Left renal cortex interstitium (tissue), 4 donors: Measurements from ENCODE around the gene LIAS. TPM values are rescaled to one million over a fixed set of nuclear protein-coding genes. Genes with fewer than 3 reads are reported as not detected.
"Not testable (repeated sequence)": the region's sequence is repeated elsewhere in the genome, so short reads cannot be mapped to it uniquely, and the experiment has no call there.

ENCODE experiments used
- DNase-seq, 4 donors: peaks; one replicate each; pipeline ENCODE4 v3.0.0-alpha.2; 2013; ENCODE audit warnings: low read depth in 4 of 4, low spot score in 2 of 4, missing footprints in 1 of 4
- polyA plus RNA-seq, 4 donors: library from polyadenylated mRNA; unstranded; fragments of 120-200 nt; gene quantifications; one replicate each; pipeline ENCODE4 v1.2.1, GENCODE V29; 2013; ENCODE audit not compliant: insufficient read length in 4 of 4

LIAS gene
- polyA plus RNA-seq, 4 donors: 20.7 to 36.7 (median 26.1) TPM

DNA sequence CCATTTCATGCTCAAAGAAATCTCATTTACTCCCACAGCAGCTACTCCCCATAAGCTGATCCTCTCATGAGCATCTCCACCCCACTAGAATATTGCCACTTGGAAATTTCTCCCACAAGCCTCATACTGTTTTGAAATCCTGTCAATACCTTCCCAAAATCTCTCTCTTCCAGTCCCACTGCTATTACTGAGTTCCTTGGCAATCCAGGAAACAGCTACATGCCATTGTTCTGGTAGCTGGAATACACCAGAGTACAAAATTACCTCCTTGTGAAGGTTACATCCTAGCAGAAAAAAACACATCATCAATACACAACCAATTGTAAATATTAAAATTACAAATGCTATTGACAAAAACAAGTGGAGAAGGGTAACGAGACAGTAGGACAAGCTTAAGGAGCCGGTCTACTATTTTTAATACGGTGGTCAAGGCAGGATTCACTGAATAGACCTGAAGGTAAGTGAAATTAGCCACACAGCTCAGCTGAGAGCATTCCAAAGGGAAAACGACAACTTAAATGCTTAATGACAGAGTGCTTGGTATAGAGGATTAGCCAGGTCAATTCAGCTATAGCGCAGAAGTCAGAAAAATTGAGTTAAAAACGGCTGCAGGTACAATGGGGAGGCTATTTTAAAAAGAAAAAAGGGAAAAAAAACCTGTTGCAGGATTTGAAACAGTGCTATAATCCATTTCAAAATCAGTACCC lies 6.5 kb upstream of the LIAS start:
- DNase-seq: no peak

DNA sequence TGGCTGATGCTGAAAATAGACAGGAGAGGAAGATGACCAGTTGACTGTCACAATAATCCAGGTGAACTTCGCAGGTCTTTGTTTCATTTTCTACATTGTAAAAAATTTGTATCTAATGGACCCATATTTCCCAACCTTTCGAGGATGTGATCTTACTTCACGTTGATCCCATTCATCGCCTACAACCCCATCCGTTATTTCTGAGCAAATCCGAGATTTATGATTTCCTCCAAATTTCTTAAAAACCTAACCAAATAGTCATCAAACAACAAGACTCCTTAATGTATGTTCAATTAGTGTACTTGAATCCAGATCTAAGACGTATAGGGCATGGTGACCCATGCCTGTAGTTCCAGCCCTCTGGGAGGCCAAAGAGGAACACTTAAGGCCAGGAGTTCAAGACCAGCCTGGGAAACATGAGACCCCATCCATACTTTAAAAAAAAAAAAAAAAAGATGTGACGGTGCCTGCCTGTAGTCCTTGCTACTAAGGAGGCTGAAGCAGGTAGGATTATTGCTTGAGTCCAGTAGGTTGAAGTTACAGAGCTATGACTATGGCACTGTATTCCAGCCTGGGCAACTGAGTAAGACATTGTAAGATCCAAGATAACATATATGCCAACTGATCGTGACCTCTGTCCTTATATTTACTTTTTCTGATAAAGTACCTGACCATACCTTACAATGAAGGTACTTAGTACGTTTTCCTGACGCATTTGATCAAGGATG lies 5.8 kb upstream of the LIAS start:
- DNase-seq: no peak

DNA sequence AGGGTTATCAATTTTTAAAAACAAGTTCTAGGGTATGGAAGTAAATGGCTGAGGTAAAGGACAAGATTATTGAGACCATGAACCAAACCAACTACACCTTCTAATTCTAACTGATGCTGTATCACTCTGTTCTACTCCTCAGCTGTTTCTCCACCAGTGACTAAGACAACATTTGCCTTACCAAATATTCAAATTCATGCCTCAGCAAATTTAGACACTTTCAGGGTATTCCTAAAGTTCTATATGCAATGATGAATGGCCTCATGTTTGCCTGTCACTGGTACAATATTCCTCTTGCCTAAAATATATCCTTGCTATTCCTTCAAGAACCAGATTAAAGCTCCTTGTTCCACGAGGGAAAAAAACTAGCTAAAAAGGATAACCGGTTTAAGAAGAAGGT lies 5.1 kb upstream of the LIAS start:
- DNase-seq: no peak

GRCh38 chr4:39455486-39455885 lies 3.4 kb upstream of the LIAS start:
- no peak for DNase-seq

GRCh38 chr4:39456946-39457763 lies 1.7 kb upstream of the LIAS start:
- no peak for DNase-seq

GRCh38 chr4:39458161-39458504 lies 723 bp upstream of the LIAS start:
- not testable (repeated sequence) for DNase-seq

- no peak for DNase-seq
Observed at GRCh38 chr4:39464886-39465501, 6.1 kb downstream of the LIAS start.

GRCh38 chr4:39466747-39467146 lies 7.9 kb downstream of the LIAS start:
- no peak for DNase-seq

DNA sequence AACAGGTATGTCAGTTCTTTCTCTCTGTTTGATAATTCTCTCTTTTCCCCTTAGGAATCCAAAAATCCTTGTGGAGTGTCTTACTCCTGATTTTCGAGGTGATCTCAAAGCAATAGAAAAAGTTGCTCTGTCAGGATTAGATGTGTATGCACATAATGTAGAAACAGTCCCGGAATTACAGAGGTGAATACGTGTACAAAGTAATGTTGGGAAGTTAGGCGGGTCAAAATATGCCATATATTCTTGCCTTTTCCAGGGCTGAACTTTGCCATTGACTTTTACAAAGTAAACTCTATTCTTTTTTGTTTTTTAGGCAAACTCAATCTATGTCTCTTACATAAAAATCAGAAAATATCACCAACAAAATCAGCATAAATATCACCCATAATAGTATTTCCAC lies 8.6 kb downstream of the LIAS start:
- no peak for DNase-seq

DNA sequence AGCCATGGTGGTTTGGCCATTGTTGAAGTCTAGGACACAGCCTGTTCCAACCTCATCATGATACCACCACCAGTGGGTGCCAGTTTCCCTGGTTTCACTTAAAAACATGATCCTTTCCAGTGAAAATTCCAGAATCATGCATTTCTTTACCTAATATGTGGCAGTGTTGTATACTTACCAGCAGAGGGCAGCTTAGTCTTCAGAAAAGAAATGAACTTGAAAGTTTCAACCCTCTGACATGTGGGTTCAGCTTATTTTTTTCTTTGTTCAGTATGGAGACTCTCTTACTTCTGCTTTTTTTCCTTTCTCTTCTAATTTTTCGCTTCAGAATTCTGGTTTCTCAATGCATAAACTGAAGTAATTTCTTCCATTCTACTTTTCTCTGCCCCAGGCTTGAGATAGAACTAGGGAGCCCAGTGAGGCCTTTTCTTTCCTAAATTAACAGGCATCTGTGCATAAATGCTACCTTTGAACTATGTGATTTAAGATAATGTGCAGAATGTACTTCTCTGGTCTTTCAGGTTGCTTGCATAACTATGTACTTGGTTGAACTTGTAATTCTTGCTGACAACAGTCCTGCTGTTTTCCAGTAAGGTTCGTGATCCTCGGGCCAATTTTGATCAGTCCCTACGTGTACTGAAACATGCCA lies 10.7 kb downstream of the LIAS start:
- DNase-seq: peak in 3 of 4 donors; percentile 50 to 73 (median 65)

- DNase-seq: no peak
Observed at GRCh38 chr4:39470402-39470801, 11.5 kb downstream of the LIAS start.

DNA sequence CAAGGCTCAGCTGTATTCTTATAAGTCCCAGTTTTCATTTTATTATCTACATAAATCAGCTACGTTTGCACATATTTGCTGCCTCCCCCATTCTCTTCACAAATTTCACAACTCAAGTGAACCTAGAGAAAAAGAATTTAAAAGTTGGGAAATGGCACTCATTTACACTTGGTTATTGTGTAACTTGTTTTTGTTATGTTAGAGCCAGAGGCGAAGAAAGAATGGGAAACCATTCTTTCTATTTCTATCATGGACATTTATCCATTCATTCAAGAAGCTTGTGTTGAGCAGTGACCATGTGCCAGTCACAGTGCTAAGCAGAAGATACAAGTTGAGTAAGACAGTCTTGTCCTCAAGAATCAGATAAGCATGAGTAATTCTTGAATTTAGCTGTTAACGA lies 13.5 kb downstream of the LIAS start:
- DNase-seq: no peak

DNA sequence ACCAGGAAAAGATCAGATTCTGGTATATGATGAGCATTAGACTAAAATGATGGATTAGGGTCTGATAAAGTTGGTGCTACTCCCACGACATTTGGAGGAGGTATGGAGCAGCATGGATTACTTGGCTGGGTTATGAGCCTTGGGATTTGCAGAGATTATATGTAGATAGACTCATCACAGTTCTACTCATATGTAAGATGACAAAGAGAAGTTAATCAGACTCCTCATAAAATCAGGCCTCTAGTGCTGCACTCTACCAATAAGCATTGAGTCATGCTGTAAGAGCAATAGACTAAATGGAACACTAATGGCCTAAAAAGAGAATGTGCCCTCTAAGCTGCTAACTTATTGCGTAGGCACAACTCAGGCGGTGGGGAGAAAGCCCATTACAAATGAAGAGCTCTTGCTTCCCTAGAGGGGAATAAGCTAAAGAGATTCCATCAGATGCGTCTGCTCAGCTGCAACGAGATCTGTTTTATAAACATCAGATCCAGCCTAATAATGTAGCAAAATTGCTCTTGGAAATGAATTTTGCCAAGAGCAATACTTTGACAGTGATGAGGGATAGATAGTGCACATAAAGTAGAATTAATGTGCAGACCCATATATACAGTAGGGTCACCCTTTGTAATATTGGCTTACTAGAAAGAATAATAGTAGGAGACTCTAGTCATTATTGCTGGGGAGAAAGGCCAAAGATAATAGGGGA lies 17.5 kb downstream of the LIAS start:
- DNase-seq: no peak

GRCh38 chr4:39480251-39480650 lies 21.4 kb downstream of the LIAS start:
- DNase-seq: no peak

DNA sequence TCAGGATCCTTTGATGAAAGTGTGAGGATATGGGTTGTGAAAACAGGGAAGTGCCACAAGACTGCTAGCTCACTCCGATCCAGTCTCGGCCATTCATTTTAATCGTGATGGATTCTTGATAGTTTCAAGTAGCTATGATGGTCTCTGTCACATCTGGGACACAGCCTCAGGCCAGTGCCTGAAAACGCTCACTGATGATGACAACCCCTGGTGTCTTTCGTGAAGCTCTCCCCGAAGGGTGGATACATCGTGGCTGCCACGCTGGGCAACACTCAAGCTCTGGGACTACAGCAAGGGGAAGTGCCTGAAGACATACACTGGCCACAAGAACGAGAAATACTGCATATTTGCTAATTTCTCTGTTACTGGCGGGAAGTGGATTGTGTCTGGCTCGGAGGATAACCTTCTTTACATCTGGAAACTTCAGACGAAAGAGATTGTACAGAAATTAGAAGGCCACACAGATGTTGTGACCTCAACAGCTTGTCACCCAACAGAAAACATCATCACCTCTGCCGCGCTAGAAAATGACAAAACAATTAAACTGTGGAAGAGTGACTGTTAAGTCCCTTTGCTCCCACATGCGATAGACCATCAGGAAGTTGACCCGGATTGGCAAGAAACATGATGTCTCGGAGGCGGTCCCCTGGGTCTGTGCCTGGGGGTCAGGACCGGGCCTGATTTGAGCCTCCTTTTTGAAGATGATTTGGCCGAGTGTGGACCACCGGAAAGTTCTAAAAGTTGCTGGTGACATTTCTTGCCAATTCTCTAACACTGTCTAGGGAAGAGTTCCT lies 22.2 kb downstream of the LIAS start:
- DNase-seq: no peak

DNA sequence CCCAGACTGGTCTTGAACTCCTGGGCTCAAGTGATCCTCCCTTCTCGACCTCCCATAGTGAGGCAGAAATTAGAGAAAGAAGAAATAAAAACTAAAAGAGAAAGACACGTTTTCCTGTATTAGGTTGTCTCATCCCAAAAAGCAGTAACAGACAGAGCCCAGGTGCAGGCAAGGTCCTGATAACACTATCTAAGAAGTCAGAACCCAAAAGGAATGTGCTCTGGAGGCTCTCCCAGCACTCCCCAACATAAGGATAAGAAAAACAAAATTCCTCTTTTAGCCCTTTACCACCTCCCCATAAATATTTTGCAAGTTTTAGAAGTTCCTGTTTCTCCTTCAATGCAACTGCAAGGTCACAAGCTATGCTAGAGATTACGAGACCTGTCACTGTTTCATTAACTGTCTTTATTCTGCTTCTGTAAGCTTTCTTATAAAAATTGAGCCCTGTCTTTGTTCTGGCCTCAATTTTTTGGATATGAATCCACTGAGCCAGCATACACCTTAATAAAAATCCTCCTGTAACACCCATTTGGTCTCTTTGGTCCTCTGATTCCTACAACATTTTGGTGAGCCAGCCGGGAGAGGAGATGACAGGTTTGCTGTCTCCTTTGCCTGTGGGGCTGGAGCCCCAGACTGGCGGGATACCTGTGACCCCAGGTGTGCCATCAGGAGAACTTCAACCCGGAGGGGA lies 25.9 kb downstream of the LIAS start:
- no peak for DNase-seq

- DNase-seq: no peak
Observed at GRCh38 chr4:39486221-39486804, 27.5 kb downstream of the LIAS start.

- DNase-seq: no peak
Observed at GRCh38 chr4:39490322-39490721, 31.5 kb downstream of the LIAS start.
